GM12865 (cell line): ENCODE data around the gene NPM1.
"Not testable (repeated sequence)": the region's sequence is repeated elsewhere in the genome, so short reads cannot be mapped to it uniquely, and the experiment has no call there.

Experiments used
- DNase-seq: peaks from one replicate; pipeline ENCODE4 v3.0.0; 2010; ENCODE audit warnings: low read depth
- H3K4me3 ChIP-seq: 2 replicates; pipeline ENCODE4 v1.5.1; 2011; ENCODE audit warnings: mild to moderate bottlenecking, low read depth, low read length, control low read depth
- TF ChIP-seq, protein P1 (sequence below): IDR thresholded peaks from 2 replicates; pipeline ENCODE4 v1.5.1; 2011; ENCODE audit warnings: low read length, control low read depth, low read depth, inconsistent platforms; ENCODE audit not compliant: insufficient read depth; ENCODE audit errors: missing control alignments

Gene NPM1

DNA sequence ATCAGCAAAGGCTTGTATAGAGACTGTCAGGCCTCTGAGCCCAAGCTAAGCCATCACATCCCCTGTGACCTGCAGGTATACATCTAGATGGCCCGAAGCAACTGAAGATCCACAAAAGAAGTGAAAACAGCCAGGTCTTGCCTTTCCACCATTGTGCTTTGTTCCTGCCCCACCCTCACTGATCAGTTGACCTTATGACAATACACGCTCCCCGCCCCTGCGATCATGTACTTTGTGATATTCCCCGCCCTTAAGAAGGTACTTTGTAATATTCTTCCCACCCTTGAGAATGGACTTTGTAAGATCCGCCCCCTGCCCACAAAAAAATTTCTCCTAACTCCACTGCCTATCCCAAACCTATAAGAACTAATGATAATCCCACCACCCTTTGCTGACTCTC is 18.6 kb upstream of the NPM1 start:
- no peak for DNase-seq
- no peak overlapping the region for H3K4me3 ChIP-seq
- TF ChIP-seq, protein P1, sequence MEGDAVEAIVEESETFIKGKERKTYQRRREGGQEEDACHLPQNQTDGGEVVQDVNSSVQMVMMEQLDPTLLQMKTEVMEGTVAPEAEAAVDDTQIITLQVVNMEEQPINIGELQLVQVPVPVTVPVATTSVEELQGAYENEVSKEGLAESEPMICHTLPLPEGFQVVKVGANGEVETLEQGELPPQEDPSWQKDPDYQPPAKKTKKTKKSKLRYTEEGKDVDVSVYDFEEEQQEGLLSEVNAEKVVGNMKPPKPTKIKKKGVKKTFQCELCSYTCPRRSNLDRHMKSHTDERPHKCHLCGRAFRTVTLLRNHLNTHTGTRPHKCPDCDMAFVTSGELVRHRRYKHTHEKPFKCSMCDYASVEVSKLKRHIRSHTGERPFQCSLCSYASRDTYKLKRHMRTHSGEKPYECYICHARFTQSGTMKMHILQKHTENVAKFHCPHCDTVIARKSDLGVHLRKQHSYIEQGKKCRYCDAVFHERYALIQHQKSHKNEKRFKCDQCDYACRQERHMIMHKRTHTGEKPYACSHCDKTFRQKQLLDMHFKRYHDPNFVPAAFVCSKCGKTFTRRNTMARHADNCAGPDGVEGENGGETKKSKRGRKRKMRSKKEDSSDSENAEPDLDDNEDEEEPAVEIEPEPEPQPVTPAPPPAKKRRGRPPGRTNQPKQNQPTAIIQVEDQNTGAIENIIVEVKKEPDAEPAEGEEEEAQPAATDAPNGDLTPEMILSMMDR = no peak

DNA sequence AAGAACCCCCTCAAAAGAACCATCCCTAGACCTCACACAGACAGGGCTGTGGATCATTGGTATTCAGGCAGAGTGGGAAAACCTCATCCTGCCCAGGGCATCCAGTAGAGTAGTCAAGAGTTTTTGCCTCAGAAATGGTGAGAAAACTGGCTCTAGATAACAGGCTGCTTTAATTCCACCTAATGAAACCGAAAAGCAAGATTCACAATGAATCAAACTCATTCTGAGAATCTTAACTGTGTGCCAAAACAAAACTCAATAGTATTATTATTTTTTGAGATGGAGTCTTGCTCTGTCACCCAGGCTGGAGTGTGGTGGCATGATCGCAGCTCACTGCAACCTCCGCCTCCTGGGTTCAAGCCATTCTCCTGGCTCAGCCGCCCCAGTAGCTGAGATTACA is 17.8 kb upstream of the NPM1 start:
- TF ChIP-seq, protein P1 = no peak
- no peak overlapping the region for H3K4me3 ChIP-seq
- no peak for DNase-seq

DNA sequence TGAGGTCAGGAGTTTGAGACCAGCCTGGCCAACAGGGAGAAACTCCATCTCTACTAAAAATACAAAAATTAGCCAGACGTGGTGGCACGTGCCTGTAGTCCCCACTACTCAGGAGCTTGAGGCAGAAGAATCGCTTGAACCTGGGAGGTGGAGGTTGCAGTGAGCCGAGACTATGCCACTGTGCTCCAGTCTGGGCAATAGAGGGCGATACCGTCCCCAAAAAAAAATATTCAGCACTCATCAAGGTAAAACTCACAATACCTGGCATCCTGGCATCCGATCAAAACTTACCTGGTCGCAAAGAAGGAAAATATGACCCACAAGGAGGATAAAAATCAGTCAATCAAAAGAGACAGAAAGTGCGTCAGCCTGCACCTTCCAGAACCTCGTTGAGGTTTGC is 16.8 kb upstream of the NPM1 start:
- H3K4me3 ChIP-seq, DNase-seq: not testable (repeated sequence)

DNA sequence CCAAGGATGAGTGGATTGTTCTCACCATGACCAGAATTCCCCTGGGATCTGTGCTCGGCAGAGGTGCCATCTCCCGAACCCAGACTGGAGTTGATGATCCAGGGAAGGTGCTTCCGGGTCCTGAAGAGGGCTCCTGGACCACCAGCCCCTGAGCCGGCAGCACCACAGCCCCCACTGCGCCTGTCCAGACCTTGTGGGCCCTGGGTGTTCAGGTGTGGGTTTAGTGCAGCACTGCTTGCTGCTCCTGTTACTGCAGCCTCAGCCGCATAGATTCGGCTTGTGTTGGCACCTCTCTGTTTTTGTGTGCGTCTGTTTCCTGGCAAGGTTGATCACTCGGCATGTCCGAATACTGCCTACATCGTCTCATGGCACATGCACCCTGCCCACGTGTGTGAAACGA is 16.3 kb upstream of the NPM1 start:
- H3K4me3 ChIP-seq = no peak overlapping the region
- DNase-seq = no peak
- TF ChIP-seq, protein P1 = no peak

DNA sequence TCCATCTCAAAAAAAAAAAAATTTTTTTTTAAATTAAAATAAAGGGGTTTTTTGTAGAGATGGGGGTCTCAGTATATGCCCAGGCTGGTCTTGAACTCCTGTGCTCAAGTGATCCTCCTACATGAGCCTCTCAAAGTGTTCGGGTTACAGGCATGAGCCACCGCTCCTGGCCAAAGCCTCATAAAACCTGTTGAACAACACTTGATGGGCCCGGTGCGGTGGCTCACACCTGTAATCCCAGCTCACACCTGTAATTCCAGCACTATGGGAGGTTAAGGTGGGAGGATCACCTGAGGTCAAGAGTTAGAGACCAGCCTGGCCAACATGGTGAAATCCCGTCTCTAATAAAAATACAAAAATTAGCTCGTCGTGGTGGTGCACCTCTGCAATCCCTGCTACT is 7.7 kb upstream of the NPM1 start:
- DNase-seq = no peak
- TF ChIP-seq, protein P1 = no peak
- no peak overlapping the region for H3K4me3 ChIP-seq

DNA sequence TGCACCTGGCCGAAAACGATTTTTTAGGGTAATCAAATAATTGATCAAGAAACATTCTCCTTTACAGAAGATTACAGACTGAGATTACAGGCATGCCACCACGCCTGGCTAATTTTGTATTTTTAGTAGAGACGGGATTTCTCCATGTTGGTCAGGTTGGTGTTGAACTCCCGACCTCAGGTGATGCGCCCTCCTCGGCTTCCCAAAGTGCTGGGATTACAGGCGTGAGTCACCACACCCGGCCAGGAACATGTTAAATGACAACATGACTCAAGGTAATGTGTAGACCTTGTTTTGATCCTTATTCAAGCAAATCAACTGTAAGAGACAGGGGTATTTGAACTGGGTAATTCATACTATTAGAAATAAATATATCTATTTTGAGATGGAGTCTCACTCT is 3.2 kb upstream of the NPM1 start:
- H3K4me3 ChIP-seq, DNase-seq: not testable (repeated sequence)

DNA sequence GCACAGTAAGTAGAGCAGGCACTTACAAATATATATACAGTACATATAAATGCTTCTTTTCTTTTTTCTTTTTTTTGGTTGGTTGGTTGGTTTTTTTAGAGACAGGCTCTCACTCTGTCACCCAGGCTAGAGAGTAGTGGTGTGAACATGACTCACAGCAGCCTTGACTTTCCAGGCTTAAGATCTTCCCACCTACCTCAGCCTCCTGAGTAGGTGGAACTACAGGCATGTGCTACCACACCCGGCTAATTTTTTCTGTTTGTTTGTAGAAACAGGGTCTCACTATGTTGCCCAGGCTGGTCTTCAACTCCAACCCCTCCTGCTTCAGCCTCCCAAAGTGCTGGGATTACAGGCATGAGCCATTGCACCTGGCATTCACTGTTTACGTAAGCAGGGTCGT is 2.6 kb upstream of the NPM1 start:
- H3K4me3 ChIP-seq, DNase-seq: not testable (repeated sequence)

DNA sequence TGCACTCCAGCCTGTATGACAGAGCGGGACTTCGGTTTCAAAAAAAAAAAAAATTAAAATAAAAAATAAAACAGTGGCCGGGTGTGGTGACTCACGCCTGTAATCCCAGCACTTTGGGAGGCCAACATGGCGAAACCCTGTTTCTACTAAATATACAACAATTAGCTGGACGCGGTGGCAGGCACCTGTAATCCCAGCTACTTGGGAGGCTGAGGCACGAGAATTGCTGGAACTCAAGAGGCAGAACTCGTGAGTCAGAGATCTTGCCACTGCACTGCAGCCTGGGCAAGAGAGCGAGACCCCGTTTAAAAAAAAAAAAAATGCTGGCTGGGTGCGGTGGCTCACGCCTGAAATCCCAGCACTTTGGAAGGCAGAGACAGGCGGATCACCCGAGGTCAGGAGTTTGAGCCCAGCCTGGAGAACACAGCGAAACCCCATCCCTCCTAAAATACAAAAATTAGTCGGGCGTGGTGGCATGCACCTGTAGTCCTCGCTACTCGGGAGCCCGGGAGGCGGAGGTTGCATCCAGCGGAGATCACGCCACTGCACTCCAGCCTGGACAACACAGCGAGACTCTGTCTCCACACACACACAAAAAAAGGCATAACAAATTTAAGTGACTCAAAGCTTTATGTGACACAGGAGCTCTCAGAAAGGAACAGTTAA is 1.5 kb upstream of the NPM1 start:
- no peak for DNase-seq
- no peak overlapping the region for H3K4me3 ChIP-seq
- TF ChIP-seq, protein P1 = no peak
